ENCODE data around the gene PCSK4.

DNA sequence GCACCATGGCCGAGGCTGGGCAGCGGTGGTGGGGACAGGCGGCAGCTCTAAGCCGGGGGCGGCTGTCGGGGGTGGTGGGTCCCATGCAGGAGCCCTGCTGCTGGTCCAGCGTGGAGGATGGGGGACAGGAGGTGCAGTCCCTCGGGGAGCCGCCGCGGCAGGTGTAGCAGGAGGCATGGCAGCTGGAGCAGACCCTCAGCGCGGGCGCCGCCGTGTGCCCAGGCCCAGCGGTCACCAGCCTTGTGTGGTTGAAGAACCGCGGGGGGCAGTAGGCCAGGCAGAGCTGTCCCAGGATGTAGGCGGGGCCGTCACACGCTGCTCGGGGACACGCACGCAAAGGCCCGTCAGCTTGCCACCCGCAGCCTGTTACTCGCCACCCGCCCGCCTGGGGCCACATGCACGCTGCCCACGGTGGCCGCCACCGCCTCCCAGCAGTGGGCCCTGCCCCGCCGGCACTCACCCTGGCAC, 8.2 kb downstream of the PCSK4 start:
- TF ChIP-seq, protein P1, sequence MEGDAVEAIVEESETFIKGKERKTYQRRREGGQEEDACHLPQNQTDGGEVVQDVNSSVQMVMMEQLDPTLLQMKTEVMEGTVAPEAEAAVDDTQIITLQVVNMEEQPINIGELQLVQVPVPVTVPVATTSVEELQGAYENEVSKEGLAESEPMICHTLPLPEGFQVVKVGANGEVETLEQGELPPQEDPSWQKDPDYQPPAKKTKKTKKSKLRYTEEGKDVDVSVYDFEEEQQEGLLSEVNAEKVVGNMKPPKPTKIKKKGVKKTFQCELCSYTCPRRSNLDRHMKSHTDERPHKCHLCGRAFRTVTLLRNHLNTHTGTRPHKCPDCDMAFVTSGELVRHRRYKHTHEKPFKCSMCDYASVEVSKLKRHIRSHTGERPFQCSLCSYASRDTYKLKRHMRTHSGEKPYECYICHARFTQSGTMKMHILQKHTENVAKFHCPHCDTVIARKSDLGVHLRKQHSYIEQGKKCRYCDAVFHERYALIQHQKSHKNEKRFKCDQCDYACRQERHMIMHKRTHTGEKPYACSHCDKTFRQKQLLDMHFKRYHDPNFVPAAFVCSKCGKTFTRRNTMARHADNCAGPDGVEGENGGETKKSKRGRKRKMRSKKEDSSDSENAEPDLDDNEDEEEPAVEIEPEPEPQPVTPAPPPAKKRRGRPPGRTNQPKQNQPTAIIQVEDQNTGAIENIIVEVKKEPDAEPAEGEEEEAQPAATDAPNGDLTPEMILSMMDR (IDR thresholded peaks at IDR 0.05; ENCODE audit: low read depth, low read length, poor library complexity, severe bottlenecking): no peak
- TF ChIP-seq EZH2phosphoT487 (IDR thresholded peaks at IDR 0.05; ENCODE audit: borderline replicate concordance, low read length): no peak

Data from DOHH2 (cell line).